LHCN-M2 (cell line): ENCODE measurements around the gene CNNM1. TPM values are rescaled to one million over a fixed set of nuclear protein-coding genes. Genes with fewer than 3 reads are reported as not detected.

Experiments
- DNase-seq: peaks from one replicate; pipeline ENCODE4 v3.0.0-alpha.2; 2012; ENCODE audit warnings: low read depth
- total RNA-seq: library from RNA; depleted of rRNA; stranded (reverse); fragments of >200 nt; gene quantifications from 2 replicates; pipeline ENCODE4 v1.2.3, GENCODE V29; 2014

Gene CNNM1
- total RNA-seq, 1 experiment from 2014 or later: 0.17 TPM

- no peak for DNase-seq
Measured at GRCh38 chr10:99337311-99337811, 8.2 kb downstream of the CNNM1 start.

DNA sequence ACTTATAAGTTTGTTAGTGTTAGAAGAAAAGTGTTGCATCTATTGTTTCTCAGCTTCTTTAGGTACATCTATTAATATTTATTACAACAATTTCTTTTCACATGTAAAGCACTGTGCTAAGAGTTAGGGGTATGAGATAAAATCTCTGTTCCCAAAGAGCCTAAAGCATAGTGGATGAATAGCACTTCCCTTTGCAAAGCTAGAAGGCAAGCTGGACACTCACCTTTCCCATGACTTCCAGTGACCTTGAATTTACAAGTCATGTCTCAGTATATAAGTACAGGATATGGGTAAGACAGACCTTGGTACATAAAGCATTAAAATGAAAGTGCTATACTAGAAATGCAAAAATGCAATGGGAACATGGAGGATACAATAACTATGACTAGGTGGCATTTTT, 8.7 kb downstream of the CNNM1 start:
- DNase-seq: no peak

GRCh38 chr10:99339077-99339476, 9.9 kb downstream of the CNNM1 start:
- no peak for DNase-seq

DNA sequence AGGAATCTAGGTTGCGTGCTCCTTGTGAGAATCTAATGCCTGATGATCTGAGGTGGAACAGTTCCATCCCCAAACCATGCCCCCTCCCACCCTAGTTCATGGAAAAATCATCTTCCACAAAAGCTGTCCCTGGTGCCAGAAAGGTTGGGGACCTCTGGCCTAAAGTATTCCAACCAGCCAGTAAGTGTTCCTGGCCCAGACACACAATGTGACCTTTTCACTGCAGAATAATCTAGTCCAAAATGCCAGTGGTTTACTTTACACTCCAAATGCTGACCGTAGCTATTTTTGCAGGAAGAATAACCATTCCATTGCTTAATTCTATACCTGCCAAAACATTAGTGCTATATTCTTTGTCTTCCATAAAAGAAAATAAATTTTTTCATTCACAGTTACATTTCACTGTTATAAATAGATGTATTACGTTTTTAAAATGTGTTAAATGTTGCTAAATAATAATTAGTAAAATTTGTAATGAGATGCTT, 10.4 kb downstream of the CNNM1 start:
- no peak for DNase-seq

DNA sequence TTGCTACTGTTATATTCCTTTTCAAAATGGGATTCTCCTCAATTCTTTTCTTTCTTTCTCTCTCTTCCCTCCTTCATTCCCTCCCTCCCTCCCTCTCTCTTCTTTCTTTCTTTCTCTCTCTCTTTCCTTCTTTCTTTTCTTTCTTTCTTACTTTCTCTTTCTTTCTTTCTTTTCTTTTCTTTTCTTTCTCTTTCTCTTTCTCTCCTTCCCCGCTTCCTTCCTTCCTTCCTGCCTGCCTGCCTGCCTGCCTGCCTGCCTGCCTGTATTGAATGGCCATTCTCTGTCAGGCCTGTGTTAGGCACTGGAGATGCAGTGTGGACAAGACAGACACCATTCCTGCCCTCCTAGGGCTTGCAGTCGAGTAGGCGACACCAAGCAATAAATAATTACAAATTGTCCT, 11.5 kb downstream of the CNNM1 start:
- DNase-seq: no peak

DNA sequence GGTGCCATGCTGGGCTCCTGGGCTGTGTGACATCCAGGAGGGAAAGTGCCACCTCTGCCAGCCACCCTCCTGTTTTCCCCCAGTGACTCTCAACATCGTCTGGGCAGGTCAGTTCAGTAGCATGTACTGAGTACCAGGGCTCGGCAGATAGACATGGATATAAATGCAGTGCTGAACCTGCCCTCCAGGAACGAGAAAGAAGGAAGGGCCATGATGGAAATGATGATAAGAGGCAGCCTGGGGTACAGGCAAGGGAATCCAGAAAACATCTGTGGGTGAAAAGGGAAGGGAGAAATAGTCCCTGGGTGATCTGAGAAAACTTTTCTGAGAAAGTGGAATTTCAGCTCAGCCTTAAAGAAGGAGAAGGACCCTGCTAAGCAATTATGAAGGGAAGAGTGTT, 12.1 kb downstream of the CNNM1 start:
- DNase-seq: no peak

DNA sequence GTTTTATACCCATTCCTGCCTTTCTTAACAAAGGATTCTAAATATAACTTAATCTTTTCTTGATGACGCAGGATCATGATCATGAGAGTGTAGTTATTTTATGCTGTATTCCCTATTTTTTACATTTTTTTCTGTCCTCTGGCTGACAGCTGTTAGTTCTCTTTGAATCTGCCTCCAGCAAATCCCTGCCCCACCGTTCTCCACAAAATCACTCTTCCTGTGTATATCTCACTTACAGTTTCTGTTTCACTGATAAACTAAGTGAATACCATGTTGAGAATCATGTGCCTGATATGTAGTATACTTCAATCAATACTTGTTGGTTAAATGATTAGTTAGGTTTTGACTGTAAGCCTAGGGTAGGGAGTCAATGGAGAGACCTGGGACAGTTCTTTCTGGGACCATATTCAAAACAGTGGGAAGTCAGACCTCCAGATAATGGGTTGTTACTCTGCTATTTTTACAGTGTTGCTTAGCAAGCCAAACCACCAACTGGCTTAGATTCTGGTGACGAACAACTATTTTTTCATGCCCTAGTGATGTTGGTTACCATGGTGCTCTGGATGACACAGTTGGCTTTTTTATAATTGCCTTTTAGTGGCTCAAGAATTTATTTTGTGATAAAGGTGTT, 12.8 kb downstream of the CNNM1 start:
- DNase-seq: peak; percentile 71

DNA sequence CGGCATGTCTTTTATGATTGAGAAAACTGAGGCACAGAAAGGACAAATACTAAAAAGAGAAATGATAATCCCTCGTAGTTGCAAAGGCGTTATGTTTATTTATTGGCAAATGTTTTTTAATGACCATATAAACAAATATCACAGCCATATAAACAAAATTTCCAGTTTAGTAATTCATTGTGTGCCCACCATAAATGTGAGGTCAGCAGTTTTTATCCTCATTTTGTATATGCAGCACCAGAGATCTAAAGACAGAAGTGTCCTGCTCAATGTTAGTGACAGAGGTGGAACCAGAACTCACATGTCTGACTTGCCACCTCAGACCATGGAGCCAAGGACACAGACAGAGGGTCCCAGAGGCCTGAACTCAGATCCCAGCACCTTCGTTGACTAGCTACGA, 14.1 kb downstream of the CNNM1 start:
- no peak for DNase-seq

DNA sequence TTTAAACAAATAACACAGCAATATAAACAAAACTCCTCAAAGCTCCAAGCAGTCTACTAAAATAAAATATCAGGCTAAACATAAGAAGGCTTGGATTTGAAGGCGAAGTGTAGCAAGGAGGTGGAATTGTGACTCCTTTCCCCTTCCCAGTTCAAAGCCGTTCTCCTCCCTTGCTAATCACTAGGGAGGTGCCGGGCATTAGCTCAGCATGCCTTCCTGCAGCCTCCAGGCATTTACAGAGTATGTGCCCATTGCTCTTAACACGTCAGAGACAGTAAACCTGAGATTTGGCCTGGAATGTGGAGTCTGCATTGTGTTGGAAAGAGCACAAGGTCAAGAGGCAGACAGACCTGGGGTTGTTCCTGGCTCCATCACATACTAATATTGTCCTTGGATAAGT, 15.6 kb downstream of the CNNM1 start:
- no peak for DNase-seq

DNA sequence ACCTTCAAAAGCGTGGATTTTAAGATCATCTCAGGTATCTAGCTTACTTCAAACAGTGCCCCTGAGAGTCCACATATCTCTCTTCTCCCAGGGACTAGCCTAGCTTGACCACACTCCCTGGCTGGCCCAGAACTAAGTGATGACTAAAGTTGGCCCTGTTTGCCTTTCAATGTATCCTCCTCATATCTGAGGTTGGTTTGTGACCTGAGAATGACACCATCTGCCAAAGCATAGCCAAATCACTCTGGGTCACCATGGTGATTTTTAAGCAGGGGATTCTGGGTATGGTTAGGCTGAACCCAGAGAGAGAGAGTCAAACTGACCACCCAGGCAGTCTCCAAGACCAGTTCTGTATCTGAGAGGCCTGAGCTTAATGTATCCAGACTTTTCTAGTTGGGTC, 16.2 kb downstream of the CNNM1 start:
- peak; percentile 75 for DNase-seq

DNA sequence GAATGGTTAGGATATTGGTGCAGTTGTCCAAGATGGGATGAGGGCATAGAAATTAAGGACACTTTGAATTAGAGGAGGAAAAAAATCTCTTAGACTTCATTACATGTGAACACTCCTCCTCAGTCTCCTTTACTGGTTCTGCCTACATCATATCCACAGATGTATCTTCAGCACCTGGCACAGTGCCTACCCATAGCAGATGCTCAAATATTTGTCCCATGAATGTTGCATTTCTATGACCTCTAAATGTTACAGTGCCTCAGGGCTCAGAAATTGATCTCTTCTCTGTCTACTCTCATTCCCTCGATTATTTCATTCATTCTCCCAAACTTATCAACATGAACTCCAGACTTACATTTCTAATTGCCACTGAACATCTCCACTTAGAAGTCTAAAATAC, 17.1 kb downstream of the CNNM1 start:
- DNase-seq: peak; percentile 78

DNA sequence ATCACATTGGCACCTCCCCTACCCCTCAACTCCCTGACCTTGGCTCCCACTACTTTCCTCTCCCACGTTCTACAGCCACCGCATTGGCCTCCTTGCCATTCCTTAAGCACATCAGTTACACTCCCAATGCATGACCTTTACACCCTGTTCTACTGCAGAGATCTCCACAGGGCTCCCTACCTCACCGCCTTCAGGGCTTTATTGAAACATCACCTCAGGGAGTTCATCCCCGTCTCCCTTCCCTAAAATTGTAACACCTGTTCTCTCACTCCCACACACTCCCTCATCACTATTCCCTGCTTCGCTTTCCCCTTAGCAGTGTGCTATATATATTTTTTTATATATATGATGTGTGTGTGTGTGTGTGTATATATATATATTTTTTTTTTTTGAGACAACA, 18.5 kb downstream of the CNNM1 start:
- no peak for DNase-seq

- DNase-seq: no peak
Measured at GRCh38 chr10:99353182-99353581, 24.0 kb downstream of the CNNM1 start.

DNA sequence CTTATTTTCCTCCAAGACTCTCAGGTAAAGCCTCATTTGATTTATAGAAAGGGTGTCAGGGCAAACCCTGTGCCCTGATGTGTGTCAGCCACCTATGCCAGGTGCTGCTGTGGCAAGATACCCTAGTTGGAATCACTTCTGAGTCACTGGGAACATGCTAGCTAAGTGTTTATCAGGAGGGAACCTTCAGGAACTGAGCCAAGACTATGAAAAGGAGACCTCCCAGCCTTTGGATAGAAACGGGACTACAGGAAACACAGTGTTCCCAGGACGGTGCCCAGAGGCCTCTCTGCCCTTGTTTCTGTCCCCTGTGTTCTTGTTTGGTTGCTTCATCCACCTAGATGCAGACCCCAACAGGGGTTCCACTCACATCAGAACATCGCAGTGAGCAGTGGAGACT, 28.5 kb downstream of the CNNM1 start:
- no peak for DNase-seq

DNA sequence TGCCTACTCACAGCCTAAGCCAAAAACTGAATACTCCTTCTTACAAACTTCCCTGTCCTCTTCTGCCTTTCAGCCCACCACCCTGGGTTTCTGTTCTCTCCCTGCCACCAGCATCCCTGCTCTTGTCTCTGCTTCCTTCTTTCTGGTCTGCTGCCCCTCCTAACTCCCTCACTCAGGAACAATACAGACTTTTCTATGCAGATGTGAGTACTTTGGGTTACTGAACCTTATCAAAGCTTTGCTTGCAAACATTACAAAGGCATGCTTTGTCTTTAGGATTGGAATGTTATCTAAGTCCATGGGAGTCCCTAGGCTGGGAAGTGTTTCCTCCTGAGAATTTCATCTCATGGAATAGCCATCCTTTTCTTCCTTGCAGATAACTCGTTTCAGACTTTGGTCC, 28.9 kb downstream of the CNNM1 start:
- DNase-seq: no peak

DNA sequence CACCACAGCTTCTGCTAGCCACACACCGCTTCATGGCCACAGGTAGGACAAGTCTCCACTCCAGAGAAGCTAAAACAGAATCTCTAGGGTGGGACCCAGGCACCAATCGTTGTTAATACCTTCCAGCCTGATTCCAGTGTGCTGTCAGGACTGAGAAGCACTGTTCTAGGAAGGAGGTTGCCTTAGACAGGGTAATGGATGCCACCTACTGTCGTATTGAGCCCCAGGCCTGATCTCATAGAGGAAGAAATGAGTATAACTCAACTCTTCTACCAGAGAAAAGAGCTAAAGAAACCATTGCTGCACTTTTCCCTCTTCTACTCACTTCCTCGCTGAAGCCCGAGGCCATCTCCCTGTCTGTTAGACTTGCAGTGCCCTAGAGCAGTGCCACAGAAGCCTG, 31.8 kb downstream of the CNNM1 start:
- DNase-seq: no peak

- no peak for DNase-seq
Measured at GRCh38 chr10:99364125-99364524, 35.0 kb downstream of the CNNM1 start.

DNA sequence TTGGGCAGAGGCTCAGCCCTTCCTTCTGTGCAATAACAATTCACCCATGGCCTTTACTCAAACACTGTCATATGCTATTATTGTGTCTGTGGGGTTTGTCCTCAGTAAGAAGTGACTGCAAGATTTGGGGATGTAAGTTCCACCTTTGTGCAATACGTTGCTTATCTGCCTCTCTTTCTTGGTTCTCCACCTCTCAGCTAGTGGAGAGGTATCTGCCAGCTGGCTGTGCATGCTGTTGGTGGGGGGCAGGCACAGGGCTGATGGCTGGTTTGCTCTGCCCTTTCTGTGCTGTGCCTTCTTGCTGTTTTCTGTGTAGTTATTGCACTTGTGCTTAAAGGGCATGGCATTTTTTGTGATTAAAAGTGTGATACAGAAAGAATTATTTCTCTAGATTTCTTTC, 36.2 kb downstream of the CNNM1 start:
- no peak for DNase-seq

DNA sequence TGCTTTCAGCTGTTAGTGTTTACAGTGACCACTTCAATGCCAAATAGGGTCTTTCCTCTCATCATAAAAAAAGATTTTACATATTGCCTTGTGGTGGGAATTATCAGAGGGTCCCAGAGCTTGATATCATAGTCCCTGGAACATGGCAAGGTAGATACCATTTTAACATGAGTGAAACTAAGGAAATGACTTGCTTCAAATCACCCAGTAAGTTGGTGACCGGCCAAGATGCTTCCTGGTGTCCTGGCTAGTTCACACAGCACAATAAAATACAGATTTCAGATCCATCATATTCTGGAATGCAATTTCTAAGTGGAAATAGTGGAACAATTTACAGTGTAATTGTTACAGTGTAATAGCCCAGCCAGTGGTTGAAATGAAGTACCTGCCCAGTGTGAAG, 36.6 kb downstream of the CNNM1 start:
- DNase-seq: no peak

- no peak for DNase-seq
Measured at GRCh38 chr10:99366666-99367065, 37.5 kb downstream of the CNNM1 start.

- DNase-seq: no peak
Measured at GRCh38 chr10:99368646-99369045, 39.5 kb downstream of the CNNM1 start.

- DNase-seq: no peak
Measured at GRCh38 chr10:99369126-99369525, 40.0 kb downstream of the CNNM1 start.

DNA sequence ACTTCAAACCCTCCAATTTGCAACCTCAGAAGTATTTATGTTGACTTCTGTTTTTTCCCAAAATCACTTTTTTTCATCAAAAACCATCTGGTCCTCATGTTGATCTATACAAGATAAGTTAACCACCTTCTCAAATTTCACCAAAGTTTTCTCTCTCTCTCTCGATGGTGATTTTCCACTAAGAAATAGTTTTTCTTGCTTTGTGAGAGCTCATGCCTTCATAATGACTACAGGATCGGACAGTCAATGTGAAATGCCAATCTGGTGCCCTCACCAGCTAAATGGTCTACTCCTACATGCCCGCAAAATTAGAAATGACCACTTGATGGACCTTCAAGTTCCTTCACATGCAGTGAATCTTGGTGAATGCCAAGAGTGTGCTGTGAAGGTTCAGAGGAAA, 40.4 kb downstream of the CNNM1 start:
- peak; percentile 22 for DNase-seq

GRCh38 chr10:99370993-99371392, 41.8 kb downstream of the CNNM1 start:
- DNase-seq: peak; percentile 28
